ENCODE data around the gene COPG1.
"Not testable (repeated sequence)": the region's sequence is repeated elsewhere in the genome, so short reads cannot be mapped to it uniquely, and the experiment has no call there.

- TF ChIP-seq EZH2 (IDR thresholded peaks at IDR 0.05; ENCODE audit: borderline replicate concordance, insufficient read depth, low read depth, low read length, poor library complexity, severe bottlenecking); CTCF (IDR thresholded peaks at IDR 0.05): not testable (repeated sequence)
Observed at GRCh38 chr3:129264994-129265393, 15.6 kb downstream of the COPG1 start.
